Retinal pigment epithelial cell (primary cell): ENCODE data around the gene BCL6.

Source experiments
- DNase-seq: peaks from one replicate; pipeline ENCODE4 v3.0.0-alpha.2; 2010; ENCODE audit warnings: low read depth
- H3K4me3 ChIP-seq: 2 replicates; pipeline ENCODE4 v1.5.1; 2011; ENCODE audit warnings: mild to moderate bottlenecking, low read length, control low read depth, moderate library complexity
- CTCF ChIP-seq: conservative IDR thresholded peaks from 2 replicates; pipeline ENCODE4 v1.5.1; 2011; ENCODE audit warnings: low read depth, low read length, control low read depth, inconsistent platforms

Gene BCL6

GRCh38 chr3:187721055-187721454 lies 24.2 kb downstream of the BCL6 start:
- TF ChIP-seq CTCF, result no peak
- no peak overlapping the region for H3K4me3 ChIP-seq
- no peak for DNase-seq

- no peak overlapping the region for H3K4me3 ChIP-seq
- no peak for TF ChIP-seq CTCF
- DNase-seq, result no peak
These were observed 25.0 kb downstream of the BCL6 start for GRCh38 chr3:187720337-187720670.

GRCh38 chr3:187719628-187720336 lies 25.5 kb downstream of the BCL6 start:
- no peak for TF ChIP-seq CTCF
- DNase-seq, result no peak
- no peak overlapping the region for H3K4me3 ChIP-seq

GRCh38 chr3:187718802-187719201 lies 26.5 kb downstream of the BCL6 start:
- DNase-seq, result no peak
- no peak for TF ChIP-seq CTCF
- H3K4me3 ChIP-seq, result no peak overlapping the region

- DNase-seq, result no peak
- no peak for TF ChIP-seq CTCF
- H3K4me3 ChIP-seq, result no peak overlapping the region
These were observed 27.7 kb downstream of the BCL6 start for GRCh38 chr3:187717572-187717971.

GRCh38 chr3:187714404-187714979 lies 30.8 kb downstream of the BCL6 start:
- peak; percentile 95 for TF ChIP-seq CTCF
- no peak overlapping the region for H3K4me3 ChIP-seq
- no peak for DNase-seq

- H3K4me3 ChIP-seq, result no peak overlapping the region
- TF ChIP-seq CTCF, result no peak
- DNase-seq, result no peak
These were observed 31.8 kb downstream of the BCL6 start for GRCh38 chr3:187713504-187713903.
